GM12878 (cell line): Measurements from ENCODE around the gene CPNE4. TPM values are rescaled to one million over a fixed set of nuclear protein-coding genes. Genes with fewer than 3 reads are reported as not detected.

ENCODE experiments used
- ATAC-seq: fragments of 200-7000 bp; cut with Tn5 transposase; 3 replicates; pipeline ENCODE4 v1.9.1; 2020; ENCODE audit warnings: mild to moderate bottlenecking, moderate library complexity
- BruUV-seq: library from RNA; stranded (reverse); fragments of 400-500 nt; replicated peaks from 2 replicates; lab custom pipeline; 2021; lab: Mats Ljungman, UMichigan
- CTCF ChIA-PET: fragments of 300-600 bp; sonication (Branson Sonifier 250); formaldehyde crosslinking; extraction: SDS; loops from one replicate; lab custom pipeline; 2021; ENCODE audit warnings: inconsistent platforms; lab: Yijun Ruan, JAX
- POLR2A ChIA-PET: fragments of 350-600 bp; formaldehyde crosslinking; extraction: SDS; loops from one replicate; lab custom pipeline; 2021; ENCODE audit warnings: inconsistent platforms; lab: Charles Lee
- RAD21 ChIA-PET: fragments of 300-600 bp; sonication (Branson Sonifier 250); formaldehyde crosslinking; loops from one replicate; lab custom pipeline; 2023; ENCODE audit warnings: antibody characterized with exemption; ENCODE audit not compliant: unreplicated experiment; lab: Charles Lee
- SMC1A ChIA-PET: fragments of 300-600 bp; sonication (Branson Sonifier 250); formaldehyde crosslinking; loops from one replicate; lab custom pipeline; 2023; ENCODE audit not compliant: unreplicated experiment, uncharacterized antibody; lab: Charles Lee
- DNase-seq: peaks from one replicate; pipeline ENCODE4 v3.0.0-alpha.2; 2011; ENCODE audit warnings: low read depth, low spot score
- FAIRE-seq: peaks from 3 replicates; lab custom pipeline; 2011; peaks lifted over from hg19 to GRCh38; lab: Jason Lieb, UNC
- H2AFZ ChIP-seq: 2 replicates; pipeline ENCODE4 v1.6.0; 2011; ENCODE audit warnings: low read depth, low read length, control low read depth; ENCODE audit not compliant: control insufficient read depth
- H3K27ac ChIP-seq: 2 replicates; pipeline ENCODE4 v1.5.1; 2011; ENCODE audit warnings: control low read depth; ENCODE audit not compliant: control insufficient read depth, insufficient read depth
- H3K27me3 ChIP-seq, 2 experiments: replicated peaks in 1 of 2; 2 replicates each; pipeline versions ENCODE4 v1.6.0 to v1.6.1; 2011; ENCODE audit warnings: low read length in 1 of 2; ENCODE audit not compliant: control insufficient read depth in 2 of 2, insufficient read depth in 2 of 2
- H3K36me3 ChIP-seq, 2 experiments: 2 replicates each; pipeline ENCODE4 v1.5.1; 2011; ENCODE audit warnings: low read length in 1 of 2; ENCODE audit not compliant: control insufficient read depth in 2 of 2, insufficient read depth in 2 of 2
- H3K4me1 ChIP-seq: 2 replicates; pipeline ENCODE4 v1.6.1; 2011; ENCODE audit warnings: mild to moderate bottlenecking, low read length, moderate library complexity, mixed read lengths; ENCODE audit not compliant: control insufficient read depth, insufficient read depth
- H3K4me2 ChIP-seq: 2 replicates; pipeline ENCODE4 v1.6.0; 2011; ENCODE audit warnings: control low read depth; ENCODE audit not compliant: control insufficient read depth, insufficient read depth
- H3K4me3 ChIP-seq: fragments of 200-600 bp; sonication (generic); 2 replicates; pipeline ENCODE4 v1.5.1; 2016
- H3K79me2 ChIP-seq: 2 replicates; pipeline ENCODE4 v1.6.0; 2011; ENCODE audit warnings: low read length; ENCODE audit not compliant: control insufficient read depth, insufficient read depth
- H3K9ac ChIP-seq: 2 replicates; pipeline ENCODE4 v1.8.0; 2011; ENCODE audit warnings: low read length, control low read depth, mixed read lengths; ENCODE audit not compliant: control insufficient read depth, insufficient read depth
- H3K9me3 ChIP-seq: replicated peaks from 3 replicates; pipeline ENCODE4 v1.5.1; 2011; ENCODE audit warnings: mild to moderate bottlenecking, low read length; ENCODE audit not compliant: control insufficient read depth, insufficient read depth
- H4K20me1 ChIP-seq: 2 replicates; pipeline ENCODE4 v1.6.0; 2011; ENCODE audit not compliant: control insufficient read depth, insufficient read depth
- CBX3 ChIP-seq: fragments of 200-600 bp; sonication (generic); IDR thresholded peaks from 2 replicates; pipeline ENCODE4 v1.6.1; 2016; ENCODE audit warnings: low read depth, borderline replicate concordance
- EP300 ChIP-seq, 2 experiments: fragments of 150-350 bp in 1 of 2; IDR thresholded peaks; 2 replicates each; pipeline ENCODE4 v1.6.1; 2011 to 2012; ENCODE audit warnings: low read depth in 2 of 2, low read length in 2 of 2, borderline replicate concordance in 1 of 2, improper control_type of control experiment in 1 of 2, inconsistent platforms in 1 of 2; ENCODE audit not compliant: control insufficient read depth in 1 of 2
- FOS ChIP-seq: IDR thresholded peaks from 3 replicates; pipeline ENCODE4 v1.6.1; 2011; ENCODE audit warnings: borderline replicate concordance; ENCODE audit not compliant: insufficient read length; ENCODE audit errors: extremely low read depth
- IKZF2 ChIP-seq, 2 experiments: fragments of 450-650 bp; IDR thresholded peaks; 2 replicates each; pipeline ENCODE4 v1.6.1; 2017; ENCODE audit warnings: mild to moderate bottlenecking in 2 of 2, moderate library complexity in 2 of 2
- IRF4 ChIP-seq: IDR thresholded peaks from 2 replicates; pipeline ENCODE4 v1.6.1; 2011; ENCODE audit warnings: low read depth, low read length
- MAX ChIP-seq: IDR thresholded peaks from 2 replicates; pipeline ENCODE4 v1.6.1; 2012; ENCODE audit warnings: low read depth, low read length, improper control_type of control experiment
- MTA2 ChIP-seq: fragments of 450-650 bp; IDR thresholded peaks from 2 replicates; pipeline ENCODE4 v1.6.1; 2016; ENCODE audit warnings: low read depth, mild to moderate bottlenecking, moderate library complexity
- NFYB ChIP-seq: IDR thresholded peaks from 2 replicates; pipeline ENCODE4 v1.6.1; 2011; ENCODE audit warnings: low read depth, mild to moderate bottlenecking, low read length, improper control_type of control experiment, moderate library complexity; ENCODE audit not compliant: insufficient read depth
- PAX5 ChIP-seq: IDR thresholded peaks from 2 replicates; pipeline ENCODE4 v1.6.1; 2011; ENCODE audit warnings: low read depth, low read length, borderline replicate concordance
- POLR2AphosphoS2 ChIP-seq: IDR thresholded peaks from 2 replicates; pipeline ENCODE4 v1.6.1; 2011; ENCODE audit warnings: low read depth, mild to moderate bottlenecking, low read length, improper control_type of control experiment, moderate library complexity
- RAD21 ChIP-seq: IDR thresholded peaks from 2 replicates; pipeline ENCODE4 v1.6.1; 2011; ENCODE audit warnings: mild to moderate bottlenecking, low read depth, low read length, moderate library complexity; ENCODE audit not compliant: insufficient read depth
- TCF3 ChIP-seq: IDR thresholded peaks from 2 replicates; pipeline ENCODE4 v1.6.1; 2012; ENCODE audit warnings: low read depth, mild to moderate bottlenecking, low read length, borderline replicate concordance; ENCODE audit not compliant: insufficient read depth
- WRNIP1 ChIP-seq: IDR thresholded peaks from 2 replicates; pipeline ENCODE4 v1.6.1; 2011; ENCODE audit warnings: low read depth, low read length, improper control_type of control experiment, borderline replicate concordance
- YBX1 ChIP-seq: fragments of 450-650 bp; IDR thresholded peaks from 2 replicates; pipeline ENCODE4 v1.6.1; 2016; ENCODE audit warnings: antibody characterized with exemption
- ZNF217 ChIP-seq: fragments of 450-650 bp; IDR thresholded peaks from 2 replicates; pipeline ENCODE4 v1.6.1; 2017; ENCODE audit warnings: antibody characterized with exemption, mild to moderate bottlenecking
- WGBS: methylation state at CpG from one replicate; pipeline ENCODE4 v1.1.6; 2016; ENCODE audit warnings: low lambda C conversion rate; ENCODE audit not compliant: insufficient replicate concordance, insufficient coverage; ENCODE audit errors: missing lambda C conversion rate; 5-methylcytosine and 5-hydroxymethylcytosine counted together
- in situ Hi-C: fragments of 300-500 bp; cut with MboI; formaldehyde crosslinking; loops from 9 replicates; pipeline ENCODE4 v1.14.3; 2018; ENCODE audit warnings: mixed read lengths
- intact Hi-C: fragments of 100-400 bp; cut with micrococcal nuclease; formaldehyde crosslinking; loops from one replicate; pipeline ENCODE4 v1.14.2; 2022; ENCODE audit not compliant: unreplicated experiment
- polyA plus RNA-seq, 11 experiments: library from polyadenylated mRNA; depleted of rRNA in 4 of 11; unstranded in 6 of 11; stranded (reverse) in 5 of 11; fragments of >200 nt; fragmentation: Nextera tagmentation in 4 of 11; fragmentation: Illumina TruSeq in 1 of 11; extraction: Ambion mirVana in 4 of 11; extraction: Trizol in 1 of 11; gene quantifications; 1 replicate in 1 of 11; 2 replicates in 10 of 11; pipeline versions ENCODE4 v1.2.1 to v1.2.3, GENCODE V29; 2011 to 2016; ENCODE audit warnings: inconsistent platforms in 2 of 11, missing spikeins in 2 of 11, low read depth in 1 of 11
- total RNA-seq, 4 experiments: library from RNA; depleted of rRNA in 3 of 4; stranded (reverse); fragments of >200 nt in 3 of 4; fragmentation: Illumina TruSeq in 1 of 4; extraction: Trizol in 1 of 4; gene quantifications; 2 replicates each; pipeline versions ENCODE4 v1.2.1 to v1.2.3, GENCODE V29; 2013 to 2021
- TF ChIP-seq, protein P1 (sequence below): fragments of 450-650 bp; formaldehyde crosslinking; IDR thresholded peaks from 2 replicates; pipeline ENCODE4 v1.5.0; 2022; ENCODE audit warnings: mild to moderate bottlenecking, missing genetic modification characterization
- TF ChIP-seq, protein P2 (sequence below): fragments of 450-650 bp; IDR thresholded peaks from 2 replicates; pipeline ENCODE4 v1.6.1; 2016; ENCODE audit warnings: mild to moderate bottlenecking
- TF ChIP-seq, protein P3 (sequence below): fragments of 450-650 bp; IDR thresholded peaks from 2 replicates; pipeline ENCODE4 v1.6.1; 2018; ENCODE audit warnings: mild to moderate bottlenecking, low read depth, moderate library complexity; ENCODE audit not compliant: partially characterized antibody

CPNE4 gene
- total and polyA plus RNA-seq, 10 of the 15 experiments (the other 5 are each of a cell fraction or from before 2014, with no cell fraction given) = 0.17 to 1.9 (median 0.48) TPM; not detected in 1

DNA sequence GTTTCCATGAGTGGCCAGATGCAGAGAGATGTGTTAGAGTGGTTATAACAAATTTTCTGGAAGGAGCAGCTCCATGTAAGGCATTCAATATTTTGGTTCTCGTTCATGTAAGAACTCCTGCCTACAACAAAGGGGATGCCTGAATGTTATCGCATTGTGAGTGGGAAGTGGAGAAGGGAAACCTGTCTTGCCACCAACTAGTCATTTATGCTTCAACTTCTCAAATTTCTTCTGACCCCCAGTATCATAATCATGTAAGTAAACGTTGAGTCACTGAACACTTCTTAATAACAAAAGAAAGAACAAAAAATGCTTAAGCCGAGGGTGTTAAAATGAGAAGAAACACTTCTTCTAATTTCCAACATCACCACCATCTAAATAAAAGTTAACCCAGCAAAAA lies 470.0 kb downstream of the CPNE4 start:
- H3K4me3 ChIP-seq = no peak overlapping the region
- ChIA-PET POLR2A (no interaction called here), RAD21 (no interaction called here), SMC1A (no interaction called here), CTCF (interaction anchor here (0.9 kb wide), 1 partner anchor 8 kb away, joined by 4 read pairs; no protein-coding TSS in a partner anchor)
- H4K20me1 ChIP-seq = no peaks in the 10 kb centered on the region
- H3K36me3 ChIP-seq = no peaks in the 10 kb centered on the region
- no TSS peak for BruUV-seq
- ATAC-seq (no peak), DNase-seq (no peak), FAIRE-seq (no peak)
- H3K79me2 ChIP-seq = no peaks in the 10 kb centered on the region
- no peak overlapping the region for H3K27ac ChIP-seq
- H3K9ac ChIP-seq = no peak overlapping the region
- no peak overlapping the region for H2AFZ ChIP-seq
- H3K4me2 ChIP-seq = no peak overlapping the region
- 42% methylated on average over 4 of the region's 4 CpGs for WGBS
- in situ Hi-C loops = no loop called here
- peaks cover 5% of the 10 kb centered on the region; the same call in 1 of the 2 replicates for H3K4me1 ChIP-seq
- no peaks in the 10 kb centered on the region for H3K27me3 ChIP-seq
- intact Hi-C loops = no loop called here
- no peaks in the 10 kb centered on the region for H3K9me3 ChIP-seq
- TF ChIP-seq, protein P1, sequence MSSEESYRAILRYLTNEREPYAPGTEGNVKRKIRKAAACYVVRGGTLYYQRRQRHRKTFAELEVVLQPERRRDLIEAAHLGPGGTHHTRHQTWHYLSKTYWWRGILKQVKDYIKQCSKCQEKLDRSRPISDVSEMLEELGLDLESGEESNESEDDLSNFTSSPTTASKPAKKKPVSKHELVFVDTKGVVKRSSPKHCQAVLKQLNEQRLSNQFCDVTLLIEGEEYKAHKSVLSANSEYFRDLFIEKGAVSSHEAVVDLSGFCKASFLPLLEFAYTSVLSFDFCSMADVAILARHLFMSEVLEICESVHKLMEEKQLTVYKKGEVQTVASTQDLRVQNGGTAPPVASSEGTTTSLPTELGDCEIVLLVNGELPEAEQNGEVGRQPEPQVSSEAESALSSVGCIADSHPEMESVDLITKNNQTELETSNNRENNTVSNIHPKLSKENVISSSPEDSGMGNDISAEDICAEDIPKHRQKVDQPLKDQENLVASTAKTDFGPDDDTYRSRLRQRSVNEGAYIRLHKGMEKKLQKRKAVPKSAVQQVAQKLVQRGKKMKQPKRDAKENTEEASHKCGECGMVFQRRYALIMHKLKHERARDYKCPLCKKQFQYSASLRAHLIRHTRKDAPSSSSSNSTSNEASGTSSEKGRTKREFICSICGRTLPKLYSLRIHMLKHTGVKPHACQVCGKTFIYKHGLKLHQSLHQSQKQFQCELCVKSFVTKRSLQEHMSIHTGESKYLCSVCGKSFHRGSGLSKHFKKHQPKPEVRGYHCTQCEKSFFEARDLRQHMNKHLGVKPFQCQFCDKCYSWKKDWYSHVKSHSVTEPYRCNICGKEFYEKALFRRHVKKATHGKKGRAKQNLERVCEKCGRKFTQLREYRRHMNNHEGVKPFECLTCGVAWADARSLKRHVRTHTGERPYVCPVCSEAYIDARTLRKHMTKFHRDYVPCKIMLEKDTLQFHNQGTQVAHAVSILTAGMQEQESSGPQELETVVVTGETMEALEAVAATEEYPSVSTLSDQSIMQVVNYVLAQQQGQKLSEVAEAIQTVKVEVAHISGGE = no peak
- TF ChIP-seq IRF4 (no peak), MAX (no peak), YBX1 (no peak), ZNF217 (no peak), WRNIP1 (no peak), PAX5 (no peak), CBX3 (no peak), IKZF2 (IDR thresholded peaks at IDR 0.05) (no peak), FOS (no peak), MTA2 (no peak), POLR2AphosphoS2 (no peak), NFYB (no peak), RAD21 (no peak), TCF3 (no peak), EP300 (IDR thresholded peaks at IDR 0.05; ENCODE audit: borderline replicate concordance in 1 of 2, control insufficient read depth in 1 of 2, low read depth in 2 of 2, low read length in 2 of 2) (no peak)
- TF ChIP-seq, protein P2, sequence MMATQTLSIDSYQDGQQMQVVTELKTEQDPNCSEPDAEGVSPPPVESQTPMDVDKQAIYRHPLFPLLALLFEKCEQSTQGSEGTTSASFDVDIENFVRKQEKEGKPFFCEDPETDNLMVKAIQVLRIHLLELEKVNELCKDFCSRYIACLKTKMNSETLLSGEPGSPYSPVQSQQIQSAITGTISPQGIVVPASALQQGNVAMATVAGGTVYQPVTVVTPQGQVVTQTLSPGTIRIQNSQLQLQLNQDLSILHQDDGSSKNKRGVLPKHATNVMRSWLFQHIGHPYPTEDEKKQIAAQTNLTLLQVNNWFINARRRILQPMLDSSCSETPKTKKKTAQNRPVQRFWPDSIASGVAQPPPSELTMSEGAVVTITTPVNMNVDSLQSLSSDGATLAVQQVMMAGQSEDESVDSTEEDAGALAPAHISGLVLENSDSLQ = no peak
- TF ChIP-seq, protein P3, sequence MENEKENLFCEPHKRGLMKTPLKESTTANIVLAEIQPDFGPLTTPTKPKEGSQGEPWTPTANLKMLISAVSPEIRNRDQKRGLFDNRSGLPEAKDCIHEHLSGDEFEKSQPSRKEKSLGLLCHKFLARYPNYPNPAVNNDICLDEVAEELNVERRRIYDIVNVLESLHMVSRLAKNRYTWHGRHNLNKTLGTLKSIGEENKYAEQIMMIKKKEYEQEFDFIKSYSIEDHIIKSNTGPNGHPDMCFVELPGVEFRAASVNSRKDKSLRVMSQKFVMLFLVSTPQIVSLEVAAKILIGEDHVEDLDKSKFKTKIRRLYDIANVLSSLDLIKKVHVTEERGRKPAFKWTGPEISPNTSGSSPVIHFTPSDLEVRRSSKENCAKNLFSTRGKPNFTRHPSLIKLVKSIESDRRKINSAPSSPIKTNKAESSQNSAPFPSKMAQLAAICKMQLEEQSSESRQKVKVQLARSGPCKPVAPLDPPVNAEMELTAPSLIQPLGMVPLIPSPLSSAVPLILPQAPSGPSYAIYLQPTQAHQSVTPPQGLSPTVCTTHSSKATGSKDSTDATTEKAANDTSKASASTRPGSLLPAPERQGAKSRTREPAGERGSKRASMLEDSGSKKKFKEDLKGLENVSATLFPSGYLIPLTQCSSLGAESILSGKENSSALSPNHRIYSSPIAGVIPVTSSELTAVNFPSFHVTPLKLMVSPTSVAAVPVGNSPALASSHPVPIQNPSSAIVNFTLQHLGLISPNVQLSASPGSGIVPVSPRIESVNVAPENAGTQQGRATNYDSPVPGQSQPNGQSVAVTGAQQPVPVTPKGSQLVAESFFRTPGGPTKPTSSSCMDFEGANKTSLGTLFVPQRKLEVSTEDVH = no peak
- TF ChIP-seq, all 136 proteins: peak for 0
